Measurements from ENCODE around the gene COL4A2. TPM values are rescaled to one million over a fixed set of nuclear protein-coding genes. Genes with fewer than 3 reads are reported as not detected.

The COL4A2 gene
- total RNA-seq, 1 experiment from 2014 or later, result 1.6 TPM

GRCh38 chr13:110326263-110326904, 19.3 kb downstream of the COL4A2 start (continued):
- TF ChIP-seq, protein P1, sequence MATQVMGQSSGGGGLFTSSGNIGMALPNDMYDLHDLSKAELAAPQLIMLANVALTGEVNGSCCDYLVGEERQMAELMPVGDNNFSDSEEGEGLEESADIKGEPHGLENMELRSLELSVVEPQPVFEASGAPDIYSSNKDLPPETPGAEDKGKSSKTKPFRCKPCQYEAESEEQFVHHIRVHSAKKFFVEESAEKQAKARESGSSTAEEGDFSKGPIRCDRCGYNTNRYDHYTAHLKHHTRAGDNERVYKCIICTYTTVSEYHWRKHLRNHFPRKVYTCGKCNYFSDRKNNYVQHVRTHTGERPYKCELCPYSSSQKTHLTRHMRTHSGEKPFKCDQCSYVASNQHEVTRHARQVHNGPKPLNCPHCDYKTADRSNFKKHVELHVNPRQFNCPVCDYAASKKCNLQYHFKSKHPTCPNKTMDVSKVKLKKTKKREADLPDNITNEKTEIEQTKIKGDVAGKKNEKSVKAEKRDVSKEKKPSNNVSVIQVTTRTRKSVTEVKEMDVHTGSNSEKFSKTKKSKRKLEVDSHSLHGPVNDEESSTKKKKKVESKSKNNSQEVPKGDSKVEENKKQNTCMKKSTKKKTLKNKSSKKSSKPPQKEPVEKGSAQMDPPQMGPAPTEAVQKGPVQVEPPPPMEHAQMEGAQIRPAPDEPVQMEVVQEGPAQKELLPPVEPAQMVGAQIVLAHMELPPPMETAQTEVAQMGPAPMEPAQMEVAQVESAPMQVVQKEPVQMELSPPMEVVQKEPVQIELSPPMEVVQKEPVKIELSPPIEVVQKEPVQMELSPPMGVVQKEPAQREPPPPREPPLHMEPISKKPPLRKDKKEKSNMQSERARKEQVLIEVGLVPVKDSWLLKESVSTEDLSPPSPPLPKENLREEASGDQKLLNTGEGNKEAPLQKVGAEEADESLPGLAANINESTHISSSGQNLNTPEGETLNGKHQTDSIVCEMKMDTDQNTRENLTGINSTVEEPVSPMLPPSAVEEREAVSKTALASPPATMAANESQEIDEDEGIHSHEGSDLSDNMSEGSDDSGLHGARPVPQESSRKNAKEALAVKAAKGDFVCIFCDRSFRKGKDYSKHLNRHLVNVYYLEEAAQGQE (IDR thresholded peaks at IDR 0.05; ENCODE audit: low read depth), result no peak

DNA sequence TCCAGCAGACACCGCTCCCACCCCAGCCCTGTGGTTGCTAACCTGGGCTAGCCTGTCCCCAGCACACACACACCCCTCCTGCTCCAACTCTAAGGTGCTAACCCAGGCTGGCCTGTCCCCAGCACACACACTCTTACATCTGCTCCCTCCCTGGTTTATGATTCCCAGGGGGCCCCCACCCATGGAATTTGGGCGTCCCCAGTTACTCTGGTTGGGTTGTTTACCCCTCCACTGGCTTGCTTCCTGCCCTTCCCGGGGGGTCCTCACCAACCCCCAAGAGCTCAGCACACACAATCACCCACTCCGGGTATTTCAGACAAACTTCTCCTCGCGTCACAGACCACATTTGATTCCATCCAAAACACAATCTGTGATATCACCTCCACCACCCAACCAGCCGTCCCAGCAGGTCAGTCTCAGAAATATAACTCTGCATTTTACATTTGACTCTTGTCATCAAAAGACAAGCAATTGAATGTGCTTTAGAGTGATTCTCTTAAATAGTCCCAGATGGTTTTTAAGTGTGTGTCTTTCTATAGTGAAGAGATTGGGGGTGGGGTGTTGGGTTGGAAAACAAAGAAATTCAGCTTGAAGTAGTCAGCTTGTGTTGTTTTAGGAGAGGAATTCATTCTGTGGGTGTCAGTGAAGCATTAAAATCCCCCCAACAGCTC, 20.1 kb downstream of the COL4A2 start:
- no peak overlapping the region for H3K4me3 ChIP-seq (replicated peaks in 1 of 2; ENCODE audit: low read depth in 1 of 2, low read length in 2 of 2)
- peaks cover 13% of the 10 kb centered on the region; the same call in 1 of the 2 replicates for H3K27me3 ChIP-seq (ENCODE audit: insufficient read depth, low read length)
- intact Hi-C loops (cut with micrococcal nuclease), result no loop called here
- H4K20me1 ChIP-seq (ENCODE audit: insufficient read depth), result no peaks in the 10 kb centered on the region
- no peaks in the 10 kb centered on the region; a peak in 1 of 4 replicates for H3K4me1 ChIP-seq (ENCODE audit: control insufficient read depth in 1 of 2, insufficient read depth in 2 of 2, low read length in 2 of 2)
- no TSS peak for BruUV-seq (replicated peaks)
- CTCF ChIA-PET, result no interaction called here
- H3K9me3 ChIP-seq (ENCODE audit: control insufficient read depth in 1 of 2, insufficient read depth in 1 of 2, low read depth in 1 of 2, low read length in 2 of 2), result no peaks in the 10 kb centered on the region
- H3K9me2 ChIP-seq (ENCODE audit: insufficient read depth), result no peaks in the 10 kb centered on the region
- RAD21 ChIA-PET (ENCODE audit: low non-redundant PET in 1 of 2, low total read pairs in 2 of 2, uncharacterized antibody in 2 of 2, unreplicated experiment in 2 of 2), result no interaction called here
- POLR2A ChIA-PET, result no interaction called here
- no peak overlapping the region for H3K4me2 ChIP-seq (ENCODE audit: low read length)
- H3K9ac ChIP-seq (ENCODE audit: low read length), result no peak overlapping the region
- no peak for ATAC-seq
- DNase-seq (ENCODE audit: low read depth, low spot score), result no peak
- H3K27ac ChIP-seq (ENCODE audit: low read depth, low read length), result no peak overlapping the region
- no peaks in the 10 kb centered on the region for H3K36me3 ChIP-seq (ENCODE audit: control insufficient read depth in 1 of 2, insufficient read depth in 2 of 2, low read length in 2 of 2)
- H2AFZ ChIP-seq (ENCODE audit: low read depth, low read length, poor library complexity, severe bottlenecking), result no peak overlapping the region
- no peaks in the 10 kb centered on the region for H3K79me2 ChIP-seq (ENCODE audit: insufficient read depth, low read length)
- TF ChIP-seq POLR2AphosphoS5 (IDR thresholded peaks at IDR 0.05; ENCODE audit: low read depth, low read length) (no peak), YY1 (IDR thresholded peaks at IDR 0.05; ENCODE audit: extremely low read depth, insufficient replicate concordance, low read depth, low read length) (no peak), CBX3 (IDR thresholded peaks at IDR 0.05; ENCODE audit: low read depth) (no peak), SRF (IDR thresholded peaks at IDR 0.05; ENCODE audit: low read depth) (no peak), EGR1 (IDR thresholded peaks at IDR 0.05; ENCODE audit: low read depth) (no peak), ZFX (IDR thresholded peaks at IDR 0.05) (no peak), POLR2A (IDR thresholded peaks at IDR 0.05; ENCODE audit: borderline replicate concordance, extremely low read depth, insufficient read depth, insufficient read length) (no peak), ELF1 (IDR thresholded peaks at IDR 0.05; ENCODE audit: borderline replicate concordance, low read depth) (no peak), JUND (IDR thresholded peaks at IDR 0.05) (no peak), ZNF274 (IDR thresholded peaks at IDR 0.05; ENCODE audit: low read depth, low read length) (no peak), EZH2phosphoT487 (IDR thresholded peaks at IDR 0.05; ENCODE audit: borderline replicate concordance) (no peak), EZH2 (IDR thresholded peaks at IDR 0.05) (no peak)
- TF ChIP-seq, protein P2, sequence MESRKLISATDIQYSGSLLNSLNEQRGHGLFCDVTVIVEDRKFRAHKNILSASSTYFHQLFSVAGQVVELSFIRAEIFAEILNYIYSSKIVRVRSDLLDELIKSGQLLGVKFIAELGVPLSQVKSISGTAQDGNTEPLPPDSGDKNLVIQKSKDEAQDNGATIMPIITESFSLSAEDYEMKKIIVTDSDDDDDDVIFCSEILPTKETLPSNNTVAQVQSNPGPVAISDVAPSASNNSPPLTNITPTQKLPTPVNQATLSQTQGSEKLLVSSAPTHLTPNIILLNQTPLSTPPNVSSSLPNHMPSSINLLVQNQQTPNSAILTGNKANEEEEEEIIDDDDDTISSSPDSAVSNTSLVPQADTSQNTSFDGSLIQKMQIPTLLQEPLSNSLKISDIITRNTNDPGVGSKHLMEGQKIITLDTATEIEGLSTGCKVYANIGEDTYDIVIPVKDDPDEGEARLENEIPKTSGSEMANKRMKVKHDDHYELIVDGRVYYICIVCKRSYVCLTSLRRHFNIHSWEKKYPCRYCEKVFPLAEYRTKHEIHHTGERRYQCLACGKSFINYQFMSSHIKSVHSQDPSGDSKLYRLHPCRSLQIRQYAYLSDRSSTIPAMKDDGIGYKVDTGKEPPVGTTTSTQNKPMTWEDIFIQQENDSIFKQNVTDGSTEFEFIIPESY (IDR thresholded peaks at IDR 0.05; ENCODE audit: extremely low read depth, insufficient replicate concordance, low read length), result no peak
- TF ChIP-seq, protein P3, sequence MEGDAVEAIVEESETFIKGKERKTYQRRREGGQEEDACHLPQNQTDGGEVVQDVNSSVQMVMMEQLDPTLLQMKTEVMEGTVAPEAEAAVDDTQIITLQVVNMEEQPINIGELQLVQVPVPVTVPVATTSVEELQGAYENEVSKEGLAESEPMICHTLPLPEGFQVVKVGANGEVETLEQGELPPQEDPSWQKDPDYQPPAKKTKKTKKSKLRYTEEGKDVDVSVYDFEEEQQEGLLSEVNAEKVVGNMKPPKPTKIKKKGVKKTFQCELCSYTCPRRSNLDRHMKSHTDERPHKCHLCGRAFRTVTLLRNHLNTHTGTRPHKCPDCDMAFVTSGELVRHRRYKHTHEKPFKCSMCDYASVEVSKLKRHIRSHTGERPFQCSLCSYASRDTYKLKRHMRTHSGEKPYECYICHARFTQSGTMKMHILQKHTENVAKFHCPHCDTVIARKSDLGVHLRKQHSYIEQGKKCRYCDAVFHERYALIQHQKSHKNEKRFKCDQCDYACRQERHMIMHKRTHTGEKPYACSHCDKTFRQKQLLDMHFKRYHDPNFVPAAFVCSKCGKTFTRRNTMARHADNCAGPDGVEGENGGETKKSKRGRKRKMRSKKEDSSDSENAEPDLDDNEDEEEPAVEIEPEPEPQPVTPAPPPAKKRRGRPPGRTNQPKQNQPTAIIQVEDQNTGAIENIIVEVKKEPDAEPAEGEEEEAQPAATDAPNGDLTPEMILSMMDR (IDR thresholded peaks at IDR 0.05 in 2 of 3, conservative IDR thresholded peaks at IDR 0.05 in 1 of 3; ENCODE audit: borderline replicate concordance in 1 of 3, insufficient read depth in 1 of 3, low read depth in 2 of 3, low read length in 2 of 3), result no peak
